Measurements from ENCODE around the gene PTGES2. TPM values are rescaled to one million over a fixed set of nuclear protein-coding genes. Genes with fewer than 3 reads are reported as not detected.

PTGES2 gene
- total and polyA plus RNA-seq, 9 of the 15 experiments (the other 6 are each of a cell fraction or from before 2014, with no cell fraction given): 2.4 to 196 (median 90.1) TPM

DNA sequence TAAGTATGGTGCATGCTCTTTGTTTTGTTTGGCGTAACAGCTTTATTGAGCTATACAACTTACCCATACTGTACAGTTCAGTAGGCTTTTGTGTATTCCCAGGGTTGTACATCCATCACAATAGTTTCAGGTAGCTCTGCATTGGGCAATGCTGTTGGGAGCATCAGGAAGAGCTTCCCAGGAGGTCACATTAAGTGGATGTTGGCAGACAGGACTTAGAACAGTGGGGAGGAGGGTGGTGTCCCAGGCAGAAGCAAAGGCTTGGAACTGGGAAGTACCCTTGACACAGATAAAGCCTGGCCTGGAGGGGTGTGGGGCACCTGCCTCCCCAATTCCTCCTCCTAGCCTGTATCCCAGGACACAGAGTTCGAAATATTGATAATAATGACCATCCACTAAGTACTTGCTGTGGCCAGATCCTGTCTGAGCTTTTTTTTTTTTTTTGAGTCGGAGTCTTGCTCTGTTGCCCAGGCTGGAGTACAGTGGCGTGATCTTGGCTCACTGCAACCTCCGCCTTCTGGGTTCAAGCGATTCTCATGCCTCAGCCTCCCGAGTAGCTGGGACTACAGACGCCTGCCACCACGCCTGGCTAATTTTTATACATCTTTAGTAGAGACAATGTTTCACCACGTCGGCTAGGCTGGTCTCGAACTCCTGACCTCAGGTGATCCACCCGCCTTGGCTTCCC is 33.8 kb upstream of the PTGES2 start:
- in situ Hi-C loops (cut with MboI) (no loop called here), intact Hi-C loops (cut with micrococcal nuclease) (loop anchor here (2.0 to 5.0 kb wide), 2 partner anchors 46 to 1723 kb away; no protein-coding TSS in a partner anchor)
- no TSS peak for BruUV-seq (replicated peaks)
- H4K20me1 ChIP-seq (replicated peaks; ENCODE audit: control insufficient read depth, insufficient read depth, low read length): peaks cover 18% of the 10 kb centered on the region; the same call in 1 of the 2 replicates
- H3K27me3 ChIP-seq (ENCODE audit: control insufficient read depth in 2 of 2, insufficient read depth in 2 of 2, low read length in 2 of 2): no peaks in the 10 kb centered on the region
- FAIRE-seq: no peak
- H3K9me3 ChIP-seq (replicated peaks; ENCODE audit: control insufficient read depth, insufficient read depth, low read depth, low read length): no peaks in the 10 kb centered on the region
- no peak for DNase-seq (ENCODE audit: extremely low read depth in 1 of 4, low spot score in 3 of 4)
- H3K79me2 ChIP-seq (ENCODE audit: control insufficient read depth, insufficient read depth, low read length): peaks cover 27% of the 10 kb centered on the region
- POLR2A ChIA-PET: interaction anchor here (0.5 to 11.0 kb wide), 14 partner anchors 10 to 1612 kb away, joined by 3 to 155 read pairs (median 6); partner anchors contain the start of gene CIZ1
- no peak overlapping the region for H3K27ac ChIP-seq (ENCODE audit: extremely low read depth, low read depth, low read length)
- H3K9me1 ChIP-seq (ENCODE audit: control insufficient read depth, insufficient read depth, low read length): no peaks in the 10 kb centered on the region
- H3K4me3 ChIP-seq: peak overlapping the region; percentile 72
- H3K36me3 ChIP-seq (ENCODE audit: control insufficient read depth, insufficient read depth, low read length): peaks cover 41% of the 10 kb centered on the region
- 90% methylated on average over 13 of the region's 13 CpGs for WGBS (ENCODE audit: insufficient coverage, low coverage, missing lambda C conversion rate)
- H3K9ac ChIP-seq (ENCODE audit: insufficient read depth in 1 of 2, low read depth in 2 of 2, low read length in 2 of 2): peak overlapping the region; percentile 46 to 90; a peak in 3 of 4 replicates
- H3K4me2 ChIP-seq (ENCODE audit: insufficient read depth, low read length): peak overlapping the region; percentile 91
- ATAC-seq: no peak
- CTCF ChIA-PET (ENCODE audit: low intra/inter-chr PET ratio): interaction anchor here (0.6 kb wide), 1 partner anchor 93 kb away, joined by 4 read pairs; the partner anchor contains the start of gene SLC25A25
- peaks cover 10 to 47% of the 10 kb centered on the region in 2 experiments for H3K4me1 ChIP-seq (replicated peaks in 1 of 2; ENCODE audit: control insufficient read depth in 2 of 2, insufficient read depth in 2 of 2, low read length in 2 of 2)
- no peak overlapping the region for H2AFZ ChIP-seq (ENCODE audit: low read depth, low read length)
- TF ChIP-seq ZSCAN32 (CRISPR knock-in tag; IDR thresholded peaks at IDR 0.05): 0 out of 2 replicates have a peak, but pooled peaks have one; percentile 25
- TF ChIP-seq ZBTB7A (IDR thresholded peaks at IDR 0.05; ENCODE audit: borderline replicate concordance, control insufficient read depth, low read depth, low read length): 0 out of 2 replicates have a peak, but pooled peaks have one; percentile 19
- TF ChIP-seq, protein P1, sequence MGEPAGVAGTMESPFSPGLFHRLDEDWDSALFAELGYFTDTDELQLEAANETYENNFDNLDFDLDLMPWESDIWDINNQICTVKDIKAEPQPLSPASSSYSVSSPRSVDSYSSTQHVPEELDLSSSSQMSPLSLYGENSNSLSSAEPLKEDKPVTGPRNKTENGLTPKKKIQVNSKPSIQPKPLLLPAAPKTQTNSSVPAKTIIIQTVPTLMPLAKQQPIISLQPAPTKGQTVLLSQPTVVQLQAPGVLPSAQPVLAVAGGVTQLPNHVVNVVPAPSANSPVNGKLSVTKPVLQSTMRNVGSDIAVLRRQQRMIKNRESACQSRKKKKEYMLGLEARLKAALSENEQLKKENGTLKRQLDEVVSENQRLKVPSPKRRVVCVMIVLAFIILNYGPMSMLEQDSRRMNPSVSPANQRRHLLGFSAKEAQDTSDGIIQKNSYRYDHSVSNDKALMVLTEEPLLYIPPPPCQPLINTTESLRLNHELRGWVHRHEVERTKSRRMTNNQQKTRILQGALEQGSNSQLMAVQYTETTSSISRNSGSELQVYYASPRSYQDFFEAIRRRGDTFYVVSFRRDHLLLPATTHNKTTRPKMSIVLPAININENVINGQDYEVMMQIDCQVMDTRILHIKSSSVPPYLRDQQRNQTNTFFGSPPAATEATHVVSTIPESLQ (CRISPR knock-in tag; IDR thresholded peaks at IDR 0.05): no peak
- no peak for TF ChIP-seq CXXC5 (CRISPR knock-in tag; IDR thresholded peaks at IDR 0.05)
- TF ChIP-seq, protein P2, sequence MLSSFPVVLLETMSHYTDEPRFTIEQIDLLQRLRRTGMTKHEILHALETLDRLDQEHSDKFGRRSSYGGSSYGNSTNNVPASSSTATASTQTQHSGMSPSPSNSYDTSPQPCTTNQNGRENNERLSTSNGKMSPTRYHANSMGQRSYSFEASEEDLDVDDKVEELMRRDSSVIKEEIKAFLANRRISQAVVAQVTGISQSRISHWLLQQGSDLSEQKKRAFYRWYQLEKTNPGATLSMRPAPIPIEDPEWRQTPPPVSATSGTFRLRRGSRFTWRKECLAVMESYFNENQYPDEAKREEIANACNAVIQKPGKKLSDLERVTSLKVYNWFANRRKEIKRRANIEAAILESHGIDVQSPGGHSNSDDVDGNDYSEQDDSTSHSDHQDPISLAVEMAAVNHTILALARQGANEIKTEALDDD (IDR thresholded peaks at IDR 0.05): no peak
- TF ChIP-seq KDM1A (IDR thresholded peaks at IDR 0.05): no peak
- no peak for TF ChIP-seq SPI1 (IDR thresholded peaks at IDR 0.05; ENCODE audit: borderline replicate concordance, low read depth, low read length)
- TF ChIP-seq RFX7 (CRISPR knock-in tag; IDR thresholded peaks at IDR 0.05): no peak
- TF ChIP-seq POLR2AphosphoS2 (IDR thresholded peaks at IDR 0.05; ENCODE audit: low read length): no peak
- no peak for TF ChIP-seq SRSF3 (IDR thresholded peaks at IDR 0.05; ENCODE audit: insufficient read depth, low read length)
- no peak for TF ChIP-seq STAT5B (CRISPR knock-in tag; IDR thresholded peaks at IDR 0.05)
- no peak for TF ChIP-seq MTF1 (CRISPR knock-in tag; IDR thresholded peaks at IDR 0.05; ENCODE audit: borderline replicate concordance)
- TF ChIP-seq ZNF174 (CRISPR knock-in tag; IDR thresholded peaks at IDR 0.05): no peak
- 0 out of 2 replicates have a peak, but pooled peaks have one; percentile 28 for TF ChIP-seq ZNF764 (CRISPR knock-in tag; IDR thresholded peaks at IDR 0.05; ENCODE audit: low read depth)
- peak; percentile 47; the same call in 1 of the 2 replicates for TF ChIP-seq BCOR (IDR thresholded peaks at IDR 0.05)
- TF ChIP-seq ZFP36 (IDR thresholded peaks at IDR 0.05; ENCODE audit: low read depth, low read length, partially characterized antibody): no peak
- no peak for TF ChIP-seq ELF1 (tag; IDR thresholded peaks at IDR 0.05)
- no peak for TF ChIP-seq MAFK (IDR thresholded peaks at IDR 0.05; ENCODE audit: low read length)
- 0 out of 2 replicates have a peak, but pooled peaks have one; percentile 9 for TF ChIP-seq NR4A1 (CRISPR knock-in tag; IDR thresholded peaks at IDR 0.05)
- no peak for TF ChIP-seq NR4A1 (tag; IDR thresholded peaks at IDR 0.05)
- no peak for TF ChIP-seq STAT5A (IDR thresholded peaks at IDR 0.05; ENCODE audit: borderline replicate concordance, low read length)
